Calu3 (cell line): ENCODE data around the gene CLEC3B. TPM values are rescaled to one million over a fixed set of nuclear protein-coding genes. Genes with fewer than 3 reads are reported as not detected.

Source experiments
- BruUV-seq: library from RNA; stranded (reverse); fragments of 400-500 nt; replicated peaks from 2 replicates; lab custom pipeline; 2021; lab: Mats Ljungman, UMichigan
- CTCF ChIA-PET: fragments of 300-600 bp; sonication (Branson Sonifier 250); formaldehyde crosslinking; loops from one replicate; lab custom pipeline; 2022; ENCODE audit warnings: antibody characterized with exemption; lab: Charles Lee
- DNase-seq: peaks from one replicate; pipeline ENCODE4 v3.0.0; 2022
- H3K27ac Mint-ChIP-seq: one replicate; pipeline ENCODE4 v1.8.0; 2022; ENCODE audit warnings: mixed read lengths; ENCODE audit not compliant: unreplicated experiment
- H3K27me3 Mint-ChIP-seq: one replicate; pipeline ENCODE4 v1.8.0; 2022; ENCODE audit warnings: mixed read lengths; ENCODE audit not compliant: unreplicated experiment
- H3K36me3 Mint-ChIP-seq: one replicate; pipeline ENCODE4 v1.8.0; 2022; ENCODE audit warnings: mild to moderate bottlenecking, moderate library complexity, mixed read lengths; ENCODE audit not compliant: insufficient read depth, unreplicated experiment
- H3K4me1 Mint-ChIP-seq: one replicate; pipeline ENCODE4 v1.8.0; 2022; ENCODE audit warnings: mild to moderate bottlenecking, low read depth, mixed read lengths; ENCODE audit not compliant: unreplicated experiment
- H3K4me3 Mint-ChIP-seq: one replicate; pipeline ENCODE4 v1.8.0; 2022; ENCODE audit warnings: mild to moderate bottlenecking, low read depth, moderate library complexity, mixed read lengths; ENCODE audit not compliant: unreplicated experiment
- H3K9me3 Mint-ChIP-seq: one replicate; pipeline ENCODE4 v1.8.0; 2022; ENCODE audit warnings: low read depth, mixed read lengths; ENCODE audit not compliant: unreplicated experiment
- intact Hi-C: fragments of 100-400 bp; cut with micrococcal nuclease; formaldehyde crosslinking; loops from one replicate; pipeline ENCODE4 v1.10.0; 2022; ENCODE audit not compliant: unreplicated experiment
- total RNA-seq: library from RNA; stranded (reverse); gene quantifications from 2 replicates; pipeline ENCODE4 v1.2.3, GENCODE V29; 2022
- TF ChIP-seq, protein P1 (sequence below): fragments of 200-600 bp; IDR thresholded peaks from one replicate; pipeline ENCODE4 v1.8.0; 2022; ENCODE audit warnings: antibody characterized with exemption; ENCODE audit not compliant: unreplicated experiment

CLEC3B gene
- total RNA-seq, 1 experiment from 2014 or later = not detected

DNA sequence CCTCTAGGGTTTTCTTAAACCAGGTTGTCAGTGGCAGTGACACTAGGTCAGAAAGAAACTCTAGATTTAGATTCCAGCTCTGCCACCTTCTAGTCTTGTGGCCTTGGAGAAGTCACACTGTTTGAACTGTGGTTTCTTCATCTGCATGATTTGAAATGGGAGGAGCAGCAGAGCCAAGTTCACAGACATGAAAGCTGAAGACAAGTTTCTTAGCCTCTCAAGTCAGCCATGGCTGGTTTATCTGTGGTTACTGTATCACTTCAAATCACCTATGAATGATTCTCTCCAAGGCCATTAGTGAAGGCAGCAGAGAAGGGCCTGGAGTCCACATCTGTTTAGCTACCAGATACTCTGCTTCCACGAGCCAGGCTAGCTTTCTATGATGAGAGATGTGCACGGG, 15.6 kb downstream of the CLEC3B start:
- Mint-ChIP-seq H3K9me3 (no peaks in the 10 kb centered on the region), H3K4me3 (no peak overlapping the region), H3K4me1 (no peaks in the 10 kb centered on the region), H3K27me3 (peaks cover 2% of the 10 kb centered on the region), H3K36me3 (no peaks in the 10 kb centered on the region), H3K27ac (no peak overlapping the region)
- intact Hi-C loops = loop anchor here (2.0 to 5.0 kb wide), 3 partner anchors 45 to 457 kb away; no protein-coding TSS in a partner anchor
- DNase-seq = no peak
- TF ChIP-seq, protein P1, sequence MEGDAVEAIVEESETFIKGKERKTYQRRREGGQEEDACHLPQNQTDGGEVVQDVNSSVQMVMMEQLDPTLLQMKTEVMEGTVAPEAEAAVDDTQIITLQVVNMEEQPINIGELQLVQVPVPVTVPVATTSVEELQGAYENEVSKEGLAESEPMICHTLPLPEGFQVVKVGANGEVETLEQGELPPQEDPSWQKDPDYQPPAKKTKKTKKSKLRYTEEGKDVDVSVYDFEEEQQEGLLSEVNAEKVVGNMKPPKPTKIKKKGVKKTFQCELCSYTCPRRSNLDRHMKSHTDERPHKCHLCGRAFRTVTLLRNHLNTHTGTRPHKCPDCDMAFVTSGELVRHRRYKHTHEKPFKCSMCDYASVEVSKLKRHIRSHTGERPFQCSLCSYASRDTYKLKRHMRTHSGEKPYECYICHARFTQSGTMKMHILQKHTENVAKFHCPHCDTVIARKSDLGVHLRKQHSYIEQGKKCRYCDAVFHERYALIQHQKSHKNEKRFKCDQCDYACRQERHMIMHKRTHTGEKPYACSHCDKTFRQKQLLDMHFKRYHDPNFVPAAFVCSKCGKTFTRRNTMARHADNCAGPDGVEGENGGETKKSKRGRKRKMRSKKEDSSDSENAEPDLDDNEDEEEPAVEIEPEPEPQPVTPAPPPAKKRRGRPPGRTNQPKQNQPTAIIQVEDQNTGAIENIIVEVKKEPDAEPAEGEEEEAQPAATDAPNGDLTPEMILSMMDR = no peak
- CTCF ChIA-PET = interaction anchor here (1.0 to 2.9 kb wide), 2 partner anchors 167 to 169 kb away, joined by 3 to 46 read pairs; no protein-coding TSS in a partner anchor
- no TSS peak for BruUV-seq

DNA sequence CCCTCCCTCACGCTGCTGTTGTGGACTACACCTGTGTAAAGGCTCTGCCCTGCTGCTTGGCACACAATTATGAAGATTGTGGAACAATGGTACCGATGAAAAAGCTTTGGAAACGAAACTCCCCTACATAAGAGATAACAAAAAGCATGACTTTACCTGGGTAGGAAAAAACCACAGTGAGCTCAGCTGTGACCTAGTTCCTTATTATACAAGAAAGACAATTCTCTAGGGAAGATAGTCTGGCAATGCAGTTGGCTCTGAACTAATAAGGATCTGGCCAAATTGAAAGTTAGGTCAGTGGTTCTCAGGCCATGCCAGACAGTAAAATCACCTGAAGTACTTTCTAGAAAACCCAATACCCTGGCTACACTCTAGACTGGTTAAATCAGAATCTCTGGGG, 16.1 kb downstream of the CLEC3B start:
- no peak overlapping the region for H3K27ac Mint-ChIP-seq
- no peak overlapping the region for H3K4me3 Mint-ChIP-seq
- DNase-seq = no peak
- CTCF ChIA-PET = interaction anchor here (1.0 to 2.9 kb wide), 2 partner anchors 167 to 169 kb away, joined by 3 to 46 read pairs; no protein-coding TSS in a partner anchor
- TF ChIP-seq, protein P1 = no peak
- H3K27me3 Mint-ChIP-seq = peaks cover 7% of the 10 kb centered on the region
- H3K4me1 Mint-ChIP-seq = no peaks in the 10 kb centered on the region
- H3K9me3 Mint-ChIP-seq = no peaks in the 10 kb centered on the region
- BruUV-seq = no TSS peak
- H3K36me3 Mint-ChIP-seq = no peaks in the 10 kb centered on the region
- intact Hi-C loops = loop anchor here (5.0 kb wide), 1 partner anchor 80 kb away; no protein-coding TSS in a partner anchor

DNA sequence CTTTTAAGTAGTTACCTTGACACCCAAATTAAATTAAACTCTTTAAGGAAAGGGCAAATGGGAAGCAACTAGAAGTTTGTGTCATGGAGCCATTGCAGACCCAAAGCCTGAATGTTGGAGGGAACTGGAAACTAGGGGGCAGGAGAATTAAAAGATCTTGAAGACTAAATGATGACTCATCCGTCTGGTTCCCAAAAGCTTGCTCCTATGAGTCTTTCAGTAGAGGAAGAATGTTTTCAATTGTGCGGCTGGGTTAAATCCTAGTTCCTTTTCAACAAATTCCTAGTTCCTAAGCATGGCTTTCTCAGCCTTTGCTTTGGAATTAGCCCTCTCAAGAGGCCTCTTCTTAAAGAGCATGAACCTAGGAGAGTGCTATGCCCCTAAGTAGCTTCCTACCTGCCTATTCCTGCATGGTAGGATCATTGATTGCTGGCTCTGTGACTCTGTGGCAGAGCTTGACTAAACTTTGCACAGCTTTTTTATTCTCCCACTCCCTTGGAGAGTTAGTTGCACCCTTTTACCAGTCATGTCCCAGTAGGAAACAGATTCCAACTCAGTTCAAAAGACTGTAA, 17.7 kb downstream of the CLEC3B start:
- intact Hi-C loops = loop anchor here (5.0 kb wide), 1 partner anchor 78 kb away; no protein-coding TSS in a partner anchor
- H3K36me3 Mint-ChIP-seq = no peaks in the 10 kb centered on the region
- no peak overlapping the region for H3K4me3 Mint-ChIP-seq
- TF ChIP-seq, protein P1 = no peak
- DNase-seq = no peak
- H3K9me3 Mint-ChIP-seq = no peaks in the 10 kb centered on the region
- no TSS peak for BruUV-seq
- no peaks in the 10 kb centered on the region for H3K4me1 Mint-ChIP-seq
- no peak overlapping the region for H3K27ac Mint-ChIP-seq
- CTCF ChIA-PET = interaction anchor here (0.6 to 1.3 kb wide), 3 partner anchors 82 to 611 kb away, joined by 3 to 5 read pairs (median 3); no protein-coding TSS in a partner anchor
- peaks cover 22% of the 10 kb centered on the region for H3K27me3 Mint-ChIP-seq

DNA sequence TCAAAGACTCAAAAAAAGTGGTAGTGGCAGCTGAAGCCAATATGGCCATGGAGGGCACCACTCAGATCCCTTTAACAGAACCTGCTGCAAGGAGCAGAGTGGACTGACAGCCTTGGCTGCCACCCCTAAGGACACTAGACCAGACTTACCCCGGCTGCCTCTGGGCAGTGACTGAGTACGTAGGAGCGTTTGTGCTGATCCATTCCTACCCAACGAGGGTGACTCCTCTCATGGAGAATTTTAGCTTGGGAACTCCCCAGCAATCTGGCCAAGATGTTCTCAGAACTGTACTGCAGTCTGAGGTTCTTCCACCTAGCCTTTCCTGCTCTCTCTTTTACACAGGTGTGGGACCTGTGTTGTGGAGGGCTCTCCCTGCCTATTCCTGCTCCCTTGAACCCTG, 22.1 kb downstream of the CLEC3B start:
- CTCF ChIA-PET = interaction anchor here (1.6 kb wide), 1 partner anchor 162 kb away, joined by 3 read pairs; no protein-coding TSS in a partner anchor
- Mint-ChIP-seq H3K9me3 (no peaks in the 10 kb centered on the region), H3K36me3 (no peaks in the 10 kb centered on the region)

More for the DNA sequence above, 22.1 kb downstream of the CLEC3B start:
- peaks cover under 1% of the 10 kb centered on the region for H3K4me1 Mint-ChIP-seq
- no peak for DNase-seq
- no peak overlapping the region for H3K27ac Mint-ChIP-seq
- H3K4me3 Mint-ChIP-seq = no peak overlapping the region
- peaks cover 46% of the 10 kb centered on the region for H3K27me3 Mint-ChIP-seq
- BruUV-seq = no TSS peak
- TF ChIP-seq, protein P1 = no peak
- intact Hi-C loops = no loop called here
